Activated CD8-positive, alpha-beta T cell treated with anti-CD3 and anti-CD28 coated beads, Interleukin-2, amount 10 ng/mL, durations not matched to agents 7 days and 5 days (primary cell): ENCODE measurements around the gene NPAS4. TPM values are rescaled to one million over a fixed set of nuclear protein-coding genes. Genes with fewer than 3 reads are reported as not detected.
A peak's percentile ranks its signal among the peaks of the same experiment; 100 is the strongest.

Source experiments
- ATAC-seq: fragments of 150-1000 bp; cut with Tn5 transposase; one replicate; pipeline ENCODE4 v1.10.0; 2021; ENCODE audit warnings: moderate library complexity
- CTCF ChIA-PET: fragments of 350-600 bp; sonication (Branson Sonifier 250); formaldehyde crosslinking; loops from one replicate; lab custom pipeline; 2021; ENCODE audit warnings: antibody characterized with exemption; lab: Charles Lee
- POLR2A ChIA-PET: fragments of 350-600 bp; sonication (Branson Sonifier 250); formaldehyde crosslinking; loops from one replicate; lab custom pipeline; 2021; ENCODE audit warnings: antibody characterized with exemption; lab: Charles Lee
- DNase-seq: peaks from one replicate; pipeline ENCODE4 v3.0.0-alpha.2; 2020
- H3K27ac Mint-ChIP-seq: one replicate; pipeline ENCODE4 v1.8.0; 2021; ENCODE audit warnings: mild to moderate bottlenecking, mixed read lengths
- H3K27me3 Mint-ChIP-seq: one replicate; pipeline ENCODE4 v1.8.0; 2021; ENCODE audit warnings: low read depth, mixed read lengths
- H3K36me3 Mint-ChIP-seq: one replicate; pipeline ENCODE4 v1.8.0; 2021; ENCODE audit warnings: low read depth, mixed read lengths
- H3K4me1 Mint-ChIP-seq: one replicate; pipeline ENCODE4 v1.8.0; 2021; ENCODE audit warnings: low read depth, mixed read lengths
- H3K4me3 Mint-ChIP-seq: one replicate; pipeline ENCODE4 v1.8.0; 2021; ENCODE audit warnings: mild to moderate bottlenecking, mixed read lengths
- H3K9me3 Mint-ChIP-seq: one replicate; pipeline ENCODE4 v1.8.0; 2022; ENCODE audit warnings: mixed read lengths; ENCODE audit not compliant: insufficient read depth
- total RNA-seq, 2 experiments: library from RNA; stranded (reverse); gene quantifications; one replicate each; pipeline ENCODE4 v1.2.3, GENCODE V29; 2021

The NPAS4 gene
- total RNA-seq, 2 experiments from 2014 or later: 0.18 to 0.34 TPM

- no peaks in the 10 kb centered on the region for H3K36me3 Mint-ChIP-seq
- ChIA-PET POLR2A (interaction anchor here (4.5 kb wide), 1 partner anchor 11 kb away, joined by 22 read pairs; the partner anchor contains the start of gene DPP3), CTCF (interaction anchor here (0.8 to 3.9 kb wide), 7 partner anchors 9 to 194 kb away, joined by 3 to 16 read pairs (median 3); partner anchors contain the start of gene DPP3)
- H3K27ac Mint-ChIP-seq: no peak overlapping the region
- H3K4me1 Mint-ChIP-seq: peaks cover 29% of the 10 kb centered on the region
- H3K9me3 Mint-ChIP-seq: no peaks in the 10 kb centered on the region
- ATAC-seq (no peak), DNase-seq (no peak)
- H3K4me3 Mint-ChIP-seq: peak overlapping the region; percentile 81
- no peaks in the 10 kb centered on the region for H3K27me3 Mint-ChIP-seq
Observed at GRCh38 chr11:66468691-66469090, 47.9 kb downstream of the NPAS4 start.

- ATAC-seq (no peak), DNase-seq (no peak)
- ChIA-PET POLR2A (interaction anchor here (1.0 to 4.5 kb wide), 2 partner anchors 10 to 193 kb away, joined by 3 to 22 read pairs; partner anchors contain the start of gene DPP3), CTCF (interaction anchor here (0.9 to 3.9 kb wide), 6 partner anchors 9 to 194 kb away, joined by 3 to 16 read pairs (median 4); partner anchors contain the start of genes DPP3 and MRPL11)
- H3K4me1 Mint-ChIP-seq: peaks cover 29% of the 10 kb centered on the region
- H3K36me3 Mint-ChIP-seq: no peaks in the 10 kb centered on the region
- H3K27me3 Mint-ChIP-seq: no peaks in the 10 kb centered on the region
- no peak overlapping the region for H3K4me3 Mint-ChIP-seq
- no peak overlapping the region for H3K27ac Mint-ChIP-seq
- no peaks in the 10 kb centered on the region for H3K9me3 Mint-ChIP-seq
Observed at GRCh38 chr11:66469441-66469840, 48.6 kb downstream of the NPAS4 start.

- DNase-seq: no peak
- Mint-ChIP-seq H3K9me3 (no peaks in the 10 kb centered on the region), H3K36me3 (no peaks in the 10 kb centered on the region), H3K27me3 (no peaks in the 10 kb centered on the region), H3K4me1 (peaks cover 29% of the 10 kb centered on the region), H3K4me3 (no peak overlapping the region), H3K27ac (no peak overlapping the region)
- CTCF ChIA-PET: interaction anchor here (0.9 to 3.9 kb wide), 3 partner anchors 9 to 31 kb away, joined by 3 to 16 read pairs (median 4); partner anchors contain the start of gene MRPL11
- POLR2A ChIA-PET: interaction anchor here (1.0 to 4.5 kb wide), 3 partner anchors 10 to 192 kb away, joined by 3 to 22 read pairs (median 4); partner anchors contain the start of genes DPP3 and MRPL11
- ATAC-seq: no peak
Observed at GRCh38 chr11:66470015-66470414, 49.2 kb downstream of the NPAS4 start.

- Mint-ChIP-seq H3K27me3 (no peaks in the 10 kb centered on the region), H3K9me3 (no peaks in the 10 kb centered on the region), H3K4me3 (no peak overlapping the region), H3K27ac (no peak overlapping the region), H3K4me1 (peaks cover 22% of the 10 kb centered on the region), H3K36me3 (no peaks in the 10 kb centered on the region)
- POLR2A ChIA-PET: interaction anchor here (1.7 to 4.5 kb wide), 2 partner anchors 9 to 32 kb away, joined by 4 to 22 read pairs; partner anchors contain the start of genes DPP3 and MRPL11
- no peak for ATAC-seq
- no peak for DNase-seq
- CTCF ChIA-PET: interaction anchor here (1.0 to 1.2 kb wide), 2 partner anchors 8 to 9 kb away, joined by 3 to 4 read pairs; partner anchors contain the start of gene DPP3
Observed at GRCh38 chr11:66471142-66471541, 50.3 kb downstream of the NPAS4 start.

- ATAC-seq (no peak), DNase-seq (no peak)
- Mint-ChIP-seq H3K27ac (no peak overlapping the region), H3K36me3 (no peaks in the 10 kb centered on the region), H3K4me1 (peaks cover 17% of the 10 kb centered on the region), H3K27me3 (no peaks in the 10 kb centered on the region), H3K4me3 (no peak overlapping the region), H3K9me3 (no peaks in the 10 kb centered on the region)
- POLR2A ChIA-PET: interaction anchor here (0.6 to 4.5 kb wide), 2 partner anchors 8 to 81 kb away, joined by 4 to 22 read pairs; partner anchors contain the start of gene DPP3
- CTCF ChIA-PET: interaction anchor here (0.6 to 1.2 kb wide), 2 partner anchors 8 to 63 kb away, joined by 3 to 4 read pairs; partner anchors contain the start of gene DPP3
Observed at GRCh38 chr11:66472054-66472453, 51.2 kb downstream of the NPAS4 start.

- Mint-ChIP-seq H3K9me3 (no peaks in the 10 kb centered on the region), H3K36me3 (no peaks in the 10 kb centered on the region), H3K27ac (no peak overlapping the region), H3K27me3 (no peaks in the 10 kb centered on the region), H3K4me1 (peaks cover 12% of the 10 kb centered on the region), H3K4me3 (no peak overlapping the region)
- ChIA-PET CTCF (no interaction called here), POLR2A (no interaction called here)
- DNase-seq: no peak
- no peak for ATAC-seq
Observed at GRCh38 chr11:66473167-66473566, 52.3 kb downstream of the NPAS4 start.

- DNase-seq (no peak), ATAC-seq (no peak)
- Mint-ChIP-seq H3K36me3 (no peaks in the 10 kb centered on the region), H3K27me3 (no peaks in the 10 kb centered on the region), H3K4me3 (no peak overlapping the region), H3K27ac (peak overlapping the region; percentile 16), H3K4me1 (peaks cover 13% of the 10 kb centered on the region), H3K9me3 (no peaks in the 10 kb centered on the region)
- POLR2A ChIA-PET: no interaction called here
- CTCF ChIA-PET: no interaction called here
Observed at GRCh38 chr11:66473608-66474515, 53.0 kb downstream of the NPAS4 start.

GRCh38 chr11:66475349-66476172 is 54.7 kb downstream of the NPAS4 start:
- H3K4me3 Mint-ChIP-seq: no peak overlapping the region
- DNase-seq (no peak), ATAC-seq (no peak)
- no peaks in the 10 kb centered on the region for H3K9me3 Mint-ChIP-seq
- no peaks in the 10 kb centered on the region for H3K27me3 Mint-ChIP-seq
- ChIA-PET POLR2A (no interaction called here), CTCF (no interaction called here)
- H3K4me1 Mint-ChIP-seq: peaks cover 16% of the 10 kb centered on the region
- no peaks in the 10 kb centered on the region for H3K36me3 Mint-ChIP-seq
- no peak overlapping the region for H3K27ac Mint-ChIP-seq

Other genes starting within 250 kb of the NPAS4 start
- gene KLC2, start 163.3 kb upstream of the NPAS4 start, total RNA-seq: 10 to 100 TPM; 53.5 to 59.8 TPM
- 100 to 1,000 TPM; 160 to 170 TPM for gene RAB1B, start 152.4 kb upstream of the NPAS4 start, total RNA-seq
- gene CNIH2, start 142.9 kb upstream of the NPAS4 start, total RNA-seq: 1 to 10 TPM; 2.7 to 3.6 TPM
- 10 to 100 TPM; 46.6 to 58.6 TPM for gene YIF1A, start 131.9 kb upstream of the NPAS4 start, total RNA-seq
- not detected for gene TMEM151A, start 129.1 kb upstream of the NPAS4 start, total RNA-seq
- 10 to 100 TPM; 79.5 to 80.8 TPM for gene CD248, start 104.0 kb upstream of the NPAS4 start, total RNA-seq
- gene RIN1, start 84.6 kb upstream of the NPAS4 start, total RNA-seq: 1 to 10 TPM; 1.3 TPM
- gene BRMS1, start 75.9 kb upstream of the NPAS4 start, total RNA-seq: 10 to 100 TPM; 53.2 to 57.1 TPM
- gene B4GAT1, start 73.4 kb upstream of the NPAS4 start, total RNA-seq: 1 to 10 TPM; 7.6 TPM
- gene SLC29A2, start 49.3 kb upstream of the NPAS4 start, total RNA-seq: 10 to 100 TPM; 10.0 to 11.1 TPM
- gene MRPL11, start 17.8 kb downstream of the NPAS4 start, total RNA-seq: 100 to 1,000 TPM in 1 of 2 experiments, 10 to 100 TPM in 1; 93.7 to 100 TPM
- 1 to 10 TPM; 5.1 to 5.8 TPM for gene PELI3, start 45.9 kb downstream of the NPAS4 start, total RNA-seq
- 10 to 100 TPM; 73.3 to 79.1 TPM for gene DPP3, start 59.4 kb downstream of the NPAS4 start, total RNA-seq
- 10 to 100 TPM; 10.6 to 14.0 TPM for gene BBS1, start 89.6 kb downstream of the NPAS4 start, total RNA-seq
- 10 to 100 TPM; 15.5 to 15.9 TPM for gene ZDHHC24, start 125.0 kb downstream of the NPAS4 start, total RNA-seq
- not detected for gene ACTN3, start 125.9 kb downstream of the NPAS4 start, total RNA-seq
- under 1 TPM; 0.70 to 0.90 TPM for gene CTSF, start 147.6 kb downstream of the NPAS4 start, total RNA-seq
- under 1 TPM; 0.55 to 0.70 TPM for gene CCDC87, start 172.0 kb downstream of the NPAS4 start, total RNA-seq
- 10 to 100 TPM; 29.3 to 32.5 TPM for gene CCS, start 172.2 kb downstream of the NPAS4 start, total RNA-seq
- 100 to 1,000 TPM; 168 to 182 TPM for gene RBM14, start 195.6 kb downstream of the NPAS4 start, total RNA-seq
- gene RBM4, start 217.7 kb downstream of the NPAS4 start, total RNA-seq: 100 to 1,000 TPM; 118 to 121 TPM